Duodenal mucosa (tissue), 2 donors: Measurements from ENCODE around the gene L1CAM.
"Not testable (repeated sequence)": the region's sequence is repeated elsewhere in the genome, so short reads cannot be mapped to it uniquely, and the experiment has no call there.

Experiments
- H3K27ac ChIP-seq: one replicate; pipeline ENCODE4 v1.7.0; 2013; ENCODE audit warnings: low read depth, low read length
- H3K27me3 ChIP-seq, 2 donors: one replicate each; pipeline ENCODE4 v1.7.0; 2013; ENCODE audit warnings: low read length in 2 of 2, control low read depth in 1 of 2; ENCODE audit not compliant: insufficient read depth in 2 of 2, control insufficient read depth in 1 of 2
- H3K36me3 ChIP-seq, 2 donors: one replicate each; pipeline ENCODE4 v1.7.0; 2013; ENCODE audit warnings: low read length in 2 of 2, control low read depth in 1 of 2; ENCODE audit not compliant: insufficient read depth in 2 of 2, control insufficient read depth in 1 of 2
- H3K4me1 ChIP-seq, 2 donors: one replicate each; pipeline ENCODE4 v1.7.0; 2013; ENCODE audit warnings: low read length in 2 of 2, control low read depth in 1 of 2; ENCODE audit not compliant: insufficient read depth in 2 of 2, control insufficient read depth in 1 of 2
- H3K4me3 ChIP-seq, 2 donors: one replicate each; pipeline ENCODE4 v1.7.0; 2013; ENCODE audit warnings: low read length in 2 of 2, low read depth in 1 of 2
- H3K9ac ChIP-seq, 2 donors: one replicate each; pipeline ENCODE4 v1.7.0; 2013; ENCODE audit warnings: low read length in 2 of 2, low read depth in 1 of 2
- H3K9me3 ChIP-seq, 2 donors: one replicate each; pipeline ENCODE4 v1.7.0; 2013; ENCODE audit warnings: low read length in 2 of 2, control low read depth in 1 of 2; ENCODE audit not compliant: control insufficient read depth in 1 of 2

Gene L1CAM

DNA sequence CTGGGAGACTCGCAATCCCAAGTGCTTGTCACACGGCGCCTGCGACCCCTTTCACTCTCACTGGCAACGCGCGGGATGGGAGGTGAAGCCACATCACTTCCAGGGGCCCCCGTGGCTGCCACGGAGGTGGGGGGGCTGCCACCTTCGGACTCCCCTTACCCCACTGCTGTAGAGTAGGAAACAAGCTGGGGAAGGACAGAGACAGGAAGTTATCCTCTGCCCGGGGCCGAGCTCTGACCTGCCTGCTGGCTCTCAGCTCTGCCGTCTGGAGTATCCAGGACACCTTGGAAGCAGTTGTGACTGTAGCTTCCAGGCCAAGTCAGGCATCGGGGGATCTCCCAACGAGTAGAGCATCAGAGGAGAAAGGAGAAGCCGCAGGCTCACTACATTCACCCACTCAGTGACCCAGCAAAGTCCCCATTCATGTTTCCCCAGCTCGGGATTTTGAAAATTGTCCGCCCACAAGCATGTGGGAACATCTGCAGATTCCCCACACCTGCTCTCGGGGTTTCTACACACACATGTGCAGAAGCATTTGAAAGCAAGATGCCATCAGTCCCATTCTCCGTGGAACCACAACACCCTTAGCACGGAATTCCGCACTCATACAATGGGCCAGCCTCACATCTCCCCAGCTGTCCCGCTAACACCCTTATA, 66.5 kb downstream of the L1CAM start:
- no peaks in the 10 kb centered on the region for H3K36me3 ChIP-seq
- peak overlapping the region in 1 of 2 donors; percentile 45 for H3K4me3 ChIP-seq
- peaks cover 0 to 7% of the 10 kb centered on the region in 2 donors for H3K4me1 ChIP-seq
- no peak overlapping the region for H3K27ac ChIP-seq
- H3K9me3 ChIP-seq: no peaks in the 10 kb centered on the region
- H3K9ac ChIP-seq: no peak overlapping the region
- H3K27me3 ChIP-seq: no peaks in the 10 kb centered on the region

DNA sequence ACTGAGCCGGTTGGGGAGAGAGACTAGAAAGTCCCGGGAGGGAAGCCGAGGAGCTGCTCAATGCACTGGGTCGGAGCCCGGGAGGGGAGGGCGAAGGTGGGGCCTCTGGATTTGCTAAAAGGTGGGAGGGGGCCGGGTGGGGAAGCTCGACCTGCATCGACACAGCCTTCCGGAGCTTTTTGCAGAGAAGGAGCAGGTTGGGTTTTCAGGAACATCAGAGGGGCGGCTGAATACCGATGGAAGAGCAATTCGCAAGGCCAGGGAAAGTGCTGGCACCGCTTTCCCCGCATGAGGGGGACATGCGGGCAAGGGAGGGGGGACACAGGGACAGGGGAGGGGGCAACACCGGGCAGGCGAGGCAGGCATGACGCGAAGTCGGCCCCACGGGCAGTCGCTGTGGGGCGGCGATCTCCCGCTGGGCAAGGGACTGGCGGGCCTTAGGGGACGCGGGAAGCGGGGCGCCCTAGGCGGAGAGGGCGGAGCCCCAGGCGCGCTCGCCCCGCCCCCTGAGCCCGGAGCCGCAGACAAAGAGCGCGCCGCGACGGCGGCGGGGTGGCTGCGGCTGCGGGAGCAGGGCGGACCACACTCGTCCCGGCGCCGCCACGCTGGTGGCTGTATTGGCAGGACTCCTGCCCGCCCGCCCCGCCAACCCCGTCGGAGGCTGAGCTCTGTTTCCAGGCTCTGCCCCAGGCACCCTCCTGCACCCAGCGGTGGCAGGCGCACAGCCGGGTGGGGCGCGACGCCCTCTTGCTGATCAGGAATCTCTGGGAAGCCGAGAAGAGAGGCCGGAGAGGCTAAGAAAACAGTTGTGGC, 67.2 kb downstream of the L1CAM start:
- Histone ChIP-seq H3K4me3 (peak overlapping the region in 1 of 2 donors; percentile 45), H3K27ac (no peak overlapping the region)

DNA sequence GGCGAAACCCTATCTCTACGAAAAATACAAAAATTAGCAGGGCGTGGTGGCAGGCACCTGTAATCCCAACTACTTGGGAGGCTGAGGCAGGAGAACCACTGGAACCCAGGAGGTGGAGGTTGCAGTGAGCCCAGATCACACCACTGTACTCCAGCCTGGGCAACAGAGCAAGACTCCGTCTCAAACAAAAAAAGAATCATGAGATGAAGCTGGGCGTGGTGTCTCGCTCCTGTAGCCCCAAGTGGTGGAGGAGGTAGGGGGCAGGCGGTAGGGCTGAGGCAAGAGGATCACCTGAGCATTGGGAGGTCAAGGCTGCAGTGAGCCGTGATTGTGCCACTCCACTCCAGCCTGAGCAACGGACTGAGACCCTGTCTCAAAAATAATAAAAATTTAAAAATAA, 67.9 kb downstream of the L1CAM start:
- not testable (repeated sequence) for H3K4me3 ChIP-seq, H3K9me3 ChIP-seq, H3K4me1 ChIP-seq

More for the DNA sequence above, 67.2 kb downstream of the L1CAM start:
- H3K36me3 ChIP-seq: no peaks in the 10 kb centered on the region
- H3K27me3 ChIP-seq: no peaks in the 10 kb centered on the region
- no peaks in the 10 kb centered on the region for H3K9me3 ChIP-seq
- peaks cover 0 to 7% of the 10 kb centered on the region in 2 donors for H3K4me1 ChIP-seq
- H3K9ac ChIP-seq: no peak overlapping the region

DNA sequence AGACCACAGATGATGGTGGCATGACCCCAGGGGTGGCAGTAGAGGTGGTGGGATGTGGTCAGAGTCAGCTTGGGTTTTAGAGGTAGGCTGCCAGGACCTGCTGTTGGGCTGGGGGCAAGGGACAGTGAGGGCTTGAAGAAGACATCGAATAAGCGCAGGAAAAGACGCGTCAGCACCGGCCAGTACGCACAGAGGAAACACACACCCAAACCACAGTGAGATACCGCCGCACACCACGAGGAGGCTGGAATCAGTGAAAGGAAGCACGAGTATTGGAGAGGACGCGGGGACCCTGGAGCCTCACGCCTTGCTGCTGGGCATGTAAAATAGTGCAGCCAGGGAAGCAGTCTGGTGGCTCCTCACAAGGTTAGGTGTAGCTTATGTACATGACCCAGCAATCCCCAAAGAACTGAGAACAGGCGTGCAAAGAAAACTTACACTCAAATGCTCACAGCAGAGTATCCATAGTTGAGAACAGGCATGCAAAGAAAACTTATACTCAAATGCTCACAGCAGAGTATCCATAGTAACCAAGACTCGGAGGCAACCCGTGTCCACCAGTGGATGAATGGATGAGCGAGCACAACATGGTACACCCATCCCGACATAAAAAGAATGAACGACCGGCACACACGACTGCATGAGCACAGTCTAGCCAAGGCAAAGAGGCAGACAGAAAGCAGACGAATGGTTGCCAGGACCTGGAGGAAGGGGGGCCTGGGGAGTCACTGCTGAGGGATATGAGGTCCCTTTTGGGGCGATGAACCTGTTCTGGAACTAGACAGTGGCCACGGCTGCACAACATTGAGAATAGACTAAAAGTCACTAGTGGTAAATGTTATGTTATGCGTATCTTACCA, 68.9 kb downstream of the L1CAM start:
- no peaks in the 10 kb centered on the region for H3K36me3 ChIP-seq
- H3K27ac ChIP-seq: no peak overlapping the region
- H3K9ac ChIP-seq: no peak overlapping the region
- no peaks in the 10 kb centered on the region for H3K27me3 ChIP-seq
- H3K4me3 ChIP-seq: no peak overlapping the region
- H3K9me3 ChIP-seq: no peaks in the 10 kb centered on the region
- H3K4me1 ChIP-seq: peaks cover 0 to 7% of the 10 kb centered on the region in 2 donors

More for the DNA sequence above, 67.9 kb downstream of the L1CAM start:
- H3K27ac ChIP-seq, H3K9ac ChIP-seq, H3K27me3 ChIP-seq, H3K36me3 ChIP-seq: not testable (repeated sequence)

DNA sequence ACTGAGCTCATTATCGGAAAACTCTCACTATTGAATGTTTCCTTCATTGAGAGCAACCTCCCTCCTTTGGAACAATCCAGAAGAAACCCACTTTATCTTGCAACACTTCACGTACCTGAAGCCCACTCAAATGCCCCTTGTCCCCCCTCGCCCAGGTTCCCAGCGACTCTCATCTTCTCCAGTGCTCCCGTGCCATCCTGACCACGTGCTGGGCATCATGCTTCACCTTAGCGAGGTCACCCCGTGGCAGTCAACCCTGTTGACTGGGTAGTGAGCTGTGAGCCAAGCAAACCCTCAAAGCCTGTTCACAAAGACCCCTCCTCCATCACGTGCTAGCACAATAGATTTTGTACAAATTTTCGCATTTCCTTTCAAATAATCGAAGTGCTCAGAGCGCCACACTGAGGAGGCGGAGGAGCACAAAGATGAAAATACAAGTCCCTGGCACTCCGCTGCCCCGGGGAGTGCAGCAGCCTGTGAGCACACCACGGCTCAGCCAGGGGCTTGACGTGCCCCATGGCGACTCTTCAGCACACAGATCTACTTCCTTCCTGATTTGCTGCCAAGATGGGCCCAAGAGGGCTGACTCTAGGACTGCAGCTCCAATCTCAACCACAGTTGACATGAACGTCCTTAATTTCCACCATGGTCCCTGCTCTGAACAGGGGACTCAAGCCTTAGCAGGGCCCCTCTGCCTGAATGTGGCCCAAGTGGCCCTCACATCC, 71.2 kb downstream of the L1CAM start:
- H3K4me1 ChIP-seq: peaks cover 0 to 7% of the 10 kb centered on the region in 2 donors
- H3K27ac ChIP-seq: no peak overlapping the region
- no peaks in the 10 kb centered on the region for H3K27me3 ChIP-seq
- no peak overlapping the region for H3K9ac ChIP-seq
- no peak overlapping the region for H3K4me3 ChIP-seq
- no peaks in the 10 kb centered on the region for H3K36me3 ChIP-seq
- no peaks in the 10 kb centered on the region for H3K9me3 ChIP-seq

DNA sequence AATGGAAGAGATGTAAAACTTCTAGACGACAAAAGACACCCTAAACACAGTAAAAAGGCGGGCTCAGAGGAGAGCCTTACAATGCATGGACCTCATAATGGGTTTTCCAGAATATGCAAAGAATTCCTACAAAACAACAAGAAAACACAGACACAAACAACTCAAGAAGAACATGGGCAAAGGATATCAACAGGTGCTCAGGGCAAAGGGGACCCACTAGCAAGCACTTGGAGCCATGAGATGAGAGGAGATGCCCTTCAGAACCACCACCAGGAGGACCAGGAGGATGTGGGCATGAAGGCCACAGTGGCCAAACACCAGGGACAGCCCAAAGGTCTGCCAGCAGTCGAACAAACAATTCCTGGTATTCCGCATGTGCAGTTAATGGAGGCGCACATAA, 72.8 kb downstream of the L1CAM start:
- H3K27ac ChIP-seq: no peak overlapping the region
- no peaks in the 10 kb centered on the region for H3K27me3 ChIP-seq
- H3K9me3 ChIP-seq: no peaks in the 10 kb centered on the region
- H3K36me3 ChIP-seq: no peaks in the 10 kb centered on the region
- no peak overlapping the region for H3K9ac ChIP-seq
- H3K4me1 ChIP-seq: peaks cover 0 to 3% of the 10 kb centered on the region in 2 donors
- no peak overlapping the region for H3K4me3 ChIP-seq

DNA sequence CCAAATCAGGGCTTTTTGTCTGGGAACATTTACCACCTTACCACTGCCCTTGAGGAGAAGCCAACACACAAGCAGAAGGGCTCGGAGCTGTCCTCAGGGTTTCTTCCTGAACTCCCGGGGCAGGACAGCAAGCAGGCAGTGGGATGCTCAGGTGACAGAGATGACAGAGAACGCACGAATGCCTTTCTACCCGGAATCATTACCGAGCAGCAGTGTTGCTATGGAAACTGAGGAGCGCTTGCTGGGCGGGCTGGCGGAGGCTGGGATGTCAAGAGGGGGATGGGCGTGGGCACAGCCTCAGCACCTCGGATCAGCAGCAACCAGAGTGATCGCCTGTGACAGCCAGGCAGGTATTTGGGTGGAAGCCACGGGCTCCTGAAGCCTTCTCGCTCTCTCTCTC, 73.8 kb downstream of the L1CAM start:
- Histone ChIP-seq H3K27ac (no peak overlapping the region), H3K36me3 (no peaks in the 10 kb centered on the region), H3K4me3 (no peak overlapping the region)

More for the DNA sequence above, 73.8 kb downstream of the L1CAM start:
- Histone ChIP-seq H3K27me3 (no peaks in the 10 kb centered on the region), H3K9me3 (no peaks in the 10 kb centered on the region), H3K9ac (no peak overlapping the region), H3K4me1 (peaks cover 0 to 3% of the 10 kb centered on the region in 2 donors)
